ENCODE measurements around the gene CIDEB. TPM values are rescaled to one million over a fixed set of nuclear protein-coding genes. Genes with fewer than 3 reads are reported as not detected.

The CIDEB gene
- total and polyA plus RNA-seq, 2 of the 8 experiments (the other 6 are each of a cell fraction or from before 2014, with no cell fraction given) = 0.11 TPM; not detected in 1

DNA sequence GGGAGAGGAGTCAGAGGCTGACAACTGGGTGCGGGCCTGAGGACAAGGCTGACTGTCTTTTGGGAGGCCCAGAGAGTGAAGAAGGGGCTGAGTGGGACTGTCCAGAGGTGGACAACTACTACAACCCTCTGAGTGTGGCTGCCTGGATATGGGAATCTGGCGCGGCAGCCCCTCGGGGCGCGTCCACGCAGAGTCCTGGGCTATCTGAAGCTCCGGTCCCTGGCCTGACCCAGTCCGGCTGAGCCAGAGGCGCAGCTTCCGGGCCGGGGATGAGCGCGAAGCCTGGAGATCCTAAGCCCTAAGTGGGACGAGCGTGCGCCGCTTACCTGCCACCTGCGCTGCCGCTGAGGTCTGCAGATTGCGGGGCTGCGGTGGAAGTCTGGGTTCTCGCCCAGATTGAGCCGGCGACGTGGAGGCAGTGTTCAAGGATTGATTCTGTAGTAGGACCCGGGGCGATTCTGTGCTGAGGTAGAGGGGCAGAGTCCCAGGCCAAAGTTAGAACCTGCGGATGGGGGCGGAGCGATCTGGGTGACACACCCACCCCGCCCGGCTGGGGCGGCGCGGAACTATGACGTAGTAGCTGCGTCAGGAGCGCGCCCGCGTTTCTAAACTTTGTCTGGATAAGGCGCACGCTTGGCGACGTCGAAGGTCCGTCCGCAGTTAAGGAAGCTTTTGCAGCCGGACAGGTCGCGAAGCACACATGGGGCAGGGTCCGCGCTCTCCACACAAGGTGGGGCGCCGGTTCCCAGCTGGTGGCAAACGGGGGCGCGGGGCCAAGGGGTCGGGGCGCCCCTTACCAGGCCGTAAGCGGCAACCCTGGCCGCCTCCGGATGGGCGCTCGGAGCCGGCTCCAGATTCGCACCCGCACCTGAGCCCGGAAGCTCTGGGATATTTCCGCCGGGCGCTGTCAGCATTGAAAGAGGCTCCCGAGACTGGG lies 8.3 kb downstream of the CIDEB start, which contains the start of the genes DHRS1 and NOP9 (continued):
- TF ChIP-seq PHF8 (conservative IDR thresholded peaks at IDR 0.05; ENCODE audit: low read depth, low read length) = peak; percentile 82
- 0 out of 2 replicates have a peak, but pooled peaks have one; percentile 41 for TF ChIP-seq SP4 (IDR thresholded peaks at IDR 0.05; ENCODE audit: low read length)
- TF ChIP-seq ASH2L (IDR thresholded peaks at IDR 0.05; ENCODE audit: low read length) = peak; percentile 93
- peak in 1 of 2 experiments; percentile 10; a peak in 1 of 3 replicates for TF ChIP-seq EP300 (IDR thresholded peaks at IDR 0.05; ENCODE audit: borderline replicate concordance in 1 of 2, low read depth in 2 of 2, low read length in 2 of 2)
- TF ChIP-seq RBBP5 (IDR thresholded peaks at IDR 0.05; ENCODE audit: borderline replicate concordance, low read depth, low read length) = 0 out of 2 replicates have a peak, but pooled peaks have one; percentile 30
- TF ChIP-seq, protein P1, sequence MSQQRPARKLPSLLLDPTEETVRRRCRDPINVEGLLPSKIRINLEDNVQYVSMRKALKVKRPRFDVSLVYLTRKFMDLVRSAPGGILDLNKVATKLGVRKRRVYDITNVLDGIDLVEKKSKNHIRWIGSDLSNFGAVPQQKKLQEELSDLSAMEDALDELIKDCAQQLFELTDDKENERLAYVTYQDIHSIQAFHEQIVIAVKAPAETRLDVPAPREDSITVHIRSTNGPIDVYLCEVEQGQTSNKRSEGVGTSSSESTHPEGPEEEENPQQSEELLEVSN (IDR thresholded peaks at IDR 0.05) = peak; percentile 29; the same call in 1 of the 2 replicates
- no peak for TF ChIP-seq BCL11A (IDR thresholded peaks at IDR 0.05; ENCODE audit: low read depth in 2 of 2, low read length in 2 of 2)
- TF ChIP-seq SP1 (IDR thresholded peaks at IDR 0.05; ENCODE audit: low read depth, low read length) = peak; percentile 80
- TF ChIP-seq CHD2 (IDR thresholded peaks at IDR 0.05; ENCODE audit: low read length) = peak; percentile 52; the same call in 1 of the 2 replicates
- TF ChIP-seq KDM5A (IDR thresholded peaks at IDR 0.05; ENCODE audit: low read length) = peak; percentile 84
- peak; percentile 87 for TF ChIP-seq TAF1 (IDR thresholded peaks at IDR 0.05; ENCODE audit: low read depth, low read length)
- no peak for TF ChIP-seq EZH2 (IDR thresholded peaks at IDR 0.05; ENCODE audit: low read depth, low read length, severe bottlenecking)
- TF ChIP-seq TBP (IDR thresholded peaks at IDR 0.05; ENCODE audit: low read depth, low read length) = peak; percentile 76
- TF ChIP-seq POLR2A (IDR thresholded peaks at IDR 0.05; ENCODE audit: control extremely low read depth in 1 of 2, low read depth in 2 of 2, low read length in 2 of 2) = peak; percentile 81 to 88
- TF ChIP-seq TAF7 (optimal IDR thresholded peaks at IDR 0.05; ENCODE audit: borderline replicate concordance, low read depth, low read length) = peak; percentile 62
- TF ChIP-seq HDAC6 (IDR thresholded peaks at IDR 0.05; ENCODE audit: low read depth, low read length) = no peak
- peak; percentile 86 for TF ChIP-seq POLR2AphosphoS5 (IDR thresholded peaks at IDR 0.05; ENCODE audit: low read depth, low read length)
- peak; percentile 100 for TF ChIP-seq KDM4A (IDR thresholded peaks at IDR 0.05; ENCODE audit: low read depth, low read length, severe bottlenecking)
- peak; percentile 91 for TF ChIP-seq SRF (IDR thresholded peaks at IDR 0.05; ENCODE audit: low read depth, low read length)
